T-helper 1 cell treated with Interleukin-12 subunit alpha and Interleukin-12 subunit beta and Interleukin-4 antibody, amounts not matched to agents 30 μg/mL and 1 μg/mL, for 36 hours (primary cell): ENCODE data around the gene RAB30.

ENCODE experiments used
- H3K27ac Mint-ChIP-seq: one replicate; pipeline ENCODE4 v1.8.0; 2021; ENCODE audit warnings: mild to moderate bottlenecking, mixed read lengths
- H3K27me3 Mint-ChIP-seq: one replicate; pipeline ENCODE4 v1.8.0; 2021; ENCODE audit warnings: low read depth, mixed read lengths
- H3K36me3 Mint-ChIP-seq: one replicate; pipeline ENCODE4 v1.8.0; 2021; ENCODE audit warnings: low read depth, mixed read lengths
- H3K4me1 Mint-ChIP-seq: one replicate; pipeline ENCODE4 v1.8.0; 2021; ENCODE audit warnings: low read depth, mixed read lengths
- H3K4me3 Mint-ChIP-seq: one replicate; pipeline ENCODE4 v1.8.0; 2021; ENCODE audit warnings: mild to moderate bottlenecking, moderate library complexity, mixed read lengths
- H3K9me3 Mint-ChIP-seq: one replicate; pipeline ENCODE4 v1.8.0; 2021; ENCODE audit warnings: mixed read lengths

The RAB30 gene

GRCh38 chr11:83060965-83061364, 10.7 kb downstream of the RAB30 start:
- Mint-ChIP-seq H3K27ac (no peak overlapping the region), H3K9me3 (peaks cover 28% of the 10 kb centered on the region), H3K36me3 (peaks cover 20% of the 10 kb centered on the region), H3K4me1 (peaks cover 31% of the 10 kb centered on the region), H3K4me3 (no peak overlapping the region), H3K27me3 (no peaks in the 10 kb centered on the region)

GRCh38 chr11:83057721-83058120, 14.0 kb downstream of the RAB30 start:
- Mint-ChIP-seq H3K4me3 (no peak overlapping the region), H3K36me3 (peaks cover 30% of the 10 kb centered on the region), H3K27ac (no peak overlapping the region), H3K4me1 (peaks cover 41% of the 10 kb centered on the region), H3K9me3 (peaks cover 28% of the 10 kb centered on the region), H3K27me3 (no peaks in the 10 kb centered on the region)

GRCh38 chr11:83056611-83057010, 15.1 kb downstream of the RAB30 start:
- no peak overlapping the region for H3K4me3 Mint-ChIP-seq
- peaks cover 37% of the 10 kb centered on the region for H3K4me1 Mint-ChIP-seq
- H3K27ac Mint-ChIP-seq = no peak overlapping the region
- H3K36me3 Mint-ChIP-seq = peaks cover 28% of the 10 kb centered on the region
- peaks cover 23% of the 10 kb centered on the region for H3K9me3 Mint-ChIP-seq
- no peaks in the 10 kb centered on the region for H3K27me3 Mint-ChIP-seq

GRCh38 chr11:83056204-83056603, 15.5 kb downstream of the RAB30 start:
- H3K27ac Mint-ChIP-seq = no peak overlapping the region
- peaks cover 37% of the 10 kb centered on the region for H3K4me1 Mint-ChIP-seq
- H3K36me3 Mint-ChIP-seq = peaks cover 31% of the 10 kb centered on the region
- no peak overlapping the region for H3K4me3 Mint-ChIP-seq
- no peaks in the 10 kb centered on the region for H3K27me3 Mint-ChIP-seq
- peaks cover 21% of the 10 kb centered on the region for H3K9me3 Mint-ChIP-seq

- H3K4me1 Mint-ChIP-seq = peaks cover 37% of the 10 kb centered on the region
- H3K4me3 Mint-ChIP-seq = no peak overlapping the region
- peaks cover 25% of the 10 kb centered on the region for H3K36me3 Mint-ChIP-seq
- peaks cover 10% of the 10 kb centered on the region for H3K9me3 Mint-ChIP-seq
- no peaks in the 10 kb centered on the region for H3K27me3 Mint-ChIP-seq
- H3K27ac Mint-ChIP-seq = no peak overlapping the region
Measured at GRCh38 chr11:83054904-83055380, 16.8 kb downstream of the RAB30 start.

- Mint-ChIP-seq H3K36me3 (peaks cover 23% of the 10 kb centered on the region), H3K9me3 (peaks cover 4% of the 10 kb centered on the region), H3K4me1 (peaks cover 37% of the 10 kb centered on the region), H3K4me3 (no peak overlapping the region), H3K27me3 (no peaks in the 10 kb centered on the region), H3K27ac (no peak overlapping the region)
Measured at GRCh38 chr11:83054001-83054400, 17.7 kb downstream of the RAB30 start.

- Mint-ChIP-seq H3K4me3 (no peak overlapping the region), H3K27ac (no peak overlapping the region), H3K36me3 (peaks cover 19% of the 10 kb centered on the region), H3K9me3 (peaks cover 4% of the 10 kb centered on the region), H3K4me1 (peaks cover 35% of the 10 kb centered on the region), H3K27me3 (no peaks in the 10 kb centered on the region)
Measured at GRCh38 chr11:83051760-83052671, 19.7 kb downstream of the RAB30 start.

GRCh38 chr11:83047515-83048225, 24.0 kb downstream of the RAB30 start:
- no peak overlapping the region for H3K27ac Mint-ChIP-seq
- peaks cover 2% of the 10 kb centered on the region for H3K4me1 Mint-ChIP-seq
- no peak overlapping the region for H3K4me3 Mint-ChIP-seq
- no peaks in the 10 kb centered on the region for H3K27me3 Mint-ChIP-seq
- peaks cover 5% of the 10 kb centered on the region for H3K36me3 Mint-ChIP-seq
- H3K9me3 Mint-ChIP-seq = no peaks in the 10 kb centered on the region

- Mint-ChIP-seq H3K4me3 (no peak overlapping the region), H3K4me1 (no peaks in the 10 kb centered on the region), H3K9me3 (no peaks in the 10 kb centered on the region), H3K27ac (no peak overlapping the region), H3K27me3 (no peaks in the 10 kb centered on the region), H3K36me3 (peaks cover 3% of the 10 kb centered on the region)
Measured at GRCh38 chr11:83046621-83047172, 25.0 kb downstream of the RAB30 start.

- no peak overlapping the region for H3K4me3 Mint-ChIP-seq
- no peaks in the 10 kb centered on the region for H3K9me3 Mint-ChIP-seq
- H3K4me1 Mint-ChIP-seq = no peaks in the 10 kb centered on the region
- H3K27ac Mint-ChIP-seq = no peak overlapping the region
- H3K27me3 Mint-ChIP-seq = no peaks in the 10 kb centered on the region
- H3K36me3 Mint-ChIP-seq = no peaks in the 10 kb centered on the region
Measured at GRCh38 chr11:83044958-83045712, 26.6 kb downstream of the RAB30 start.

GRCh38 chr11:83042964-83043711, 28.6 kb downstream of the RAB30 start:
- peaks cover 6% of the 10 kb centered on the region for H3K4me1 Mint-ChIP-seq
- H3K4me3 Mint-ChIP-seq = no peak overlapping the region
- no peak overlapping the region for H3K27ac Mint-ChIP-seq
- H3K9me3 Mint-ChIP-seq = peaks cover 4% of the 10 kb centered on the region
- H3K36me3 Mint-ChIP-seq = peaks cover 3% of the 10 kb centered on the region
- no peaks in the 10 kb centered on the region for H3K27me3 Mint-ChIP-seq

GRCh38 chr11:83041126-83041525, 30.6 kb downstream of the RAB30 start:
- Mint-ChIP-seq H3K27ac (no peak overlapping the region), H3K4me3 (no peak overlapping the region), H3K36me3 (peaks cover 5% of the 10 kb centered on the region), H3K27me3 (no peaks in the 10 kb centered on the region), H3K4me1 (peaks cover 10% of the 10 kb centered on the region), H3K9me3 (peaks cover 4% of the 10 kb centered on the region)

GRCh38 chr11:83039566-83039965, 32.1 kb downstream of the RAB30 start:
- H3K4me1 Mint-ChIP-seq = peaks cover 20% of the 10 kb centered on the region
- H3K27me3 Mint-ChIP-seq = no peaks in the 10 kb centered on the region
- peaks cover 5% of the 10 kb centered on the region for H3K36me3 Mint-ChIP-seq
- peaks cover 4% of the 10 kb centered on the region for H3K9me3 Mint-ChIP-seq
- no peak overlapping the region for H3K27ac Mint-ChIP-seq
- H3K4me3 Mint-ChIP-seq = no peak overlapping the region
